ENCODE data around the gene FBXO2.
"Not testable (repeated sequence)": the region's sequence is repeated elsewhere in the genome, so short reads cannot be mapped to it uniquely, and the experiment has no call there.

The FBXO2 gene

DNA sequence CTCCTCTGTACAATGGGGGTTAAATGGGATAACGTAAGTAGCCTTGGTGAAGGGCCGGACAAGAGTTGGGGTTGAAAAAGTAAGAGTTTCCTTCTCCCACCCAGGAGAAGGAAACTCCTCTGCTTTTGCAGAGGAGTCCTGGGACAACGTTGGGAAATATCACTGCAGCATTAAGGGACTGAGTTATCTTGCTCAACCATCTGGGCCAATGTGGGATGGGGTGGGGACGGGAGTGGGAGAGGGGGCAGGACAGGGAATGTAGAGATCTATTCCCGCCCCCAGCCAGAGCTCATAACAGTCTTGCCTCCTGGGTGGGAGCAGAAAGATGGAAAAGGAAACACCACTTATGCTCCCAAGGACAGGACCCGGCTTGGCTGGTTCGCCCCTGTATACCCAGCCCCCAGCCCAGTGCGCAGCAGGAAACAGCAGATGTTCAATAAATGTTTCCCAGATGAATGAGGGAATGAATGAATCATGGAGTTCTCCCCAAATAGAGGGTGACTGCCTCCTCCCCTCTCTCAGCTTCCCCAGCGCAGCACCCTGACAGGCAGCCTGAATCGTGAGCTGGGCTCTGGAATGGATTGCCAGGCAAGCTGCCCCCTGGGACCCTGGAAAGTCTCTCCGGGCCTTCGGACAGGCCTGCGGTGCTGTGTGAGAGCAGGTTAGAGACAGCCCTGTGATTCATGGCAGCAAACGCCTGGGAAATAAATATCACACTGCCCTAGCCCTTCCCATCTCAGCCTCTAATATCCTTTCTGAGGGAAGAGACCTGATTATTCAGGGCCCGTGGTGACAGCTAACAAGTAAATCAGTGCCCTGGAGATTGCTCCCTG is 24.8 kb downstream of the FBXO2 start:
- no peak for DNase-seq (ENCODE audit: low spot score)

DNA sequence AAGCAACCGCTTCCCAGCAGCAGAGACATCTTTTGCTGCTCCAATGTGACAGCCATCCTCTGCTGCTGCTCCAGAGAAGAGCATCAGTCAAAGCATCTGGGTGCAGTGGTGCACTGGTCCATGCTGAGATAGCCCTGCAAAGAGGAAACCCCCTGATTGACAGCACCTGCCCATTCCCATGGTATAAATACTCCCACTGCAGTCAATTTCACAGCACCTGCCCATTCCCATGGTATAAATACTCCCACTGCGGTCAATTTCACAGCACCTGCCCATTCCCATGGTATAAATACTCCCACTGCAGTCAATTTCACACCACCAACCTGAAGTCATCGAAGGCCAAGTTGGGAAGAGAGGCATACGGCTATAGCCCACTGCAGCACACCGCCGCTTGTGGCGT is 25.5 kb downstream of the FBXO2 start:
- no peak for DNase-seq (ENCODE audit: low spot score)

GRCh38 chr1:11626551-11626950 is 27.7 kb downstream of the FBXO2 start:
- DNase-seq (ENCODE audit: low spot score) = no peak

- no peak for DNase-seq (ENCODE audit: low spot score)
Measured at GRCh38 chr1:11623702-11624101, 30.5 kb downstream of the FBXO2 start.

DNA sequence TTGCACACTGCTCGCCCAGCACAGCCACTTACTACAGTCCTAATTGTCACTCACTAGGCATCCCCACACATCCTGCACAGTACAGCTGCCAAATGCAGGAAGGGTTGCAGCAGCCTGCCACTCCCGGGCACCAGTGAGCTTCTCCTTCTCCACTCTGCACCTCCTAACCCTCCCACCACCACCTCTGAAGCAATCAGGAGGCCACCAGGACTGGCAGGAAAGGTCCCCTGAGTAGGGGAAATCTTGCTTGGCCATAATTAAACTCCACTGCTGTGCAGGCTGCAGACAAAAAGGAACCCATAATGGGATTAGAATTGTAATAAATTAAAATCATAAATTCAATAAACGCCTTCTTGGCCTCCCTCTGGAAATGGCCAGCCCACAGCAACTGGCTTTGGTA is 31.8 kb downstream of the FBXO2 start:
- no peak for DNase-seq (ENCODE audit: low spot score)

DNA sequence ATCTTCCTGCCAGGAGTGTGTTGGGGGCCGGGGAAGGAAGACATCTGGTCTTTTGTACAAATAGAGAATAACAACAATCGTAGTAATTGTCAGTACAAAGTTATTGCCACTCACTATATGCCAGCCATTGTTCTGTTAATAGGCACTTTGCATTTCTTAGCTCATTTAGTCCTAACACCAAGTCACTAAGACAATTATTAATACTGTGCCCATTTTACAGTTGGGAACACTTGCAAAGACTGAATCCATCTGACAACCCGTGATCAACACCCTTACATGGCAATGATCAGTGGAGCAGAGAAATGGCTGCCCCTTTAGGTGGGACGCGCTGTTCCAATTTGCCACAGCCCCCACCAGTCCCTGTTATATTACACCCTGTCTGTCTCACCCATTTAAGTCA is 33.3 kb downstream of the FBXO2 start:
- DNase-seq (ENCODE audit: low spot score) = no peak

DNA sequence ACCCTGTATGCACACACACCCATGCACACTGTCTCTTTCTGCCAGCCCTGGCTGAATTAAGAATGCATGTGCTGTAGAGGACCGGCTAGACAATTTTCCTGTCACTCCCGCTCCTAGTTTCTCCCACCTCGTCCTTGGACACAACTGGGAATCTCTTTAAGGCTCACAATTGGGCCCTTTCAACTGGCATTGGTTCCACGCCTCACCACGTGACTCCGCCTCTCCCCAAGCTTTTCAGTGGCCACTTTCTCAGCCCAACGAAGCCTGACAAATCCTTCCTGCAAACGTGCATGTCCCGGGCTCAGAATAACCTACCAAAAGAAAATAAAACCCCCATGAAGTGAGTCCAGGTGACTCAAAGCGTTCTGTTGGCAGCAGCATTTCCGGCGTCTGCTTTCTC is 33.8 kb downstream of the FBXO2 start:
- no peak for DNase-seq (ENCODE audit: low spot score)

GRCh38 chr1:11617741-11618140 is 36.5 kb downstream of the FBXO2 start:
- no peak for DNase-seq (ENCODE audit: low spot score)

GRCh38 chr1:11617314-11617713 is 36.9 kb downstream of the FBXO2 start:
- DNase-seq (ENCODE audit: low spot score) = no peak

DNA sequence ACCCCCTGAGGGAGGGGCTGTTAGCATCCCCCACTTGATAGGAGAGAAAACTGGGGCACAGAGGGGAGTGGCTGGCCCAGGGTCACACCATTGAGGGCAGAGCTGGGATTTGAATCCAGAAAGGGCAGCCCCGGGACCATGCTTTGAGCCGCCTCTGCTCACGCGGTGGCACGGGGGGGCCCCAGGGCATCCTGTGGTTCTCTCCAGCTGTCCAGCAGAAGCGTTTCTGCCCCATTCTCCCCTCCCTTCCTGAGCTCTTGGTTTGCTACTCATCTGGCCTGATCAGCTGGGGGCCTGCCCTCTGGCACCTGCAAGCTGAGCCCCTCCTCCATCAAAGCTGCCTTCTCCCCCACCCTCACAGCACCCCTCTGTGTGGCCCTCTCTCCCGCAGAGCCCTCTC is 37.5 kb downstream of the FBXO2 start:
- DNase-seq (ENCODE audit: low spot score) = no peak

DNA sequence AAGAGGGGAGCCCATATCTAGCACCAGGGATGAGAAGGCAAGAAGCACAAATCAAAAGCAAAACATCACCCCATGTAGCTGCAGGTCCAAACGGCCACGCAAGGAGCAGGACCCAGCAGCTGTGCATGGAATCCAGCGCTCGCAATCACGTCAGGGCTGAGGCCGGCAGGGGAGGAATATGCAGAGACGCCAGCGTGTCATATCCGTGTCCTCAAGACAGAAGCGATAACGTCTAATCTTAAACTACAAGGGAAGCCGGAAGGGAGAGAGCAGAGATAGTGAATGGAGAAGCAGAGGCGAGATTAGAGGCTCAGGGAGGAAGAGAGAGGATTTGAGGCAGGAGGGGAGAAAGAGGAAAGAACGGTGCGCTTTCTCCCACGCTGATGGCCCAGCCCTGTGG is 39.1 kb downstream of the FBXO2 start:
- DNase-seq (ENCODE audit: low spot score) = no peak

DNA sequence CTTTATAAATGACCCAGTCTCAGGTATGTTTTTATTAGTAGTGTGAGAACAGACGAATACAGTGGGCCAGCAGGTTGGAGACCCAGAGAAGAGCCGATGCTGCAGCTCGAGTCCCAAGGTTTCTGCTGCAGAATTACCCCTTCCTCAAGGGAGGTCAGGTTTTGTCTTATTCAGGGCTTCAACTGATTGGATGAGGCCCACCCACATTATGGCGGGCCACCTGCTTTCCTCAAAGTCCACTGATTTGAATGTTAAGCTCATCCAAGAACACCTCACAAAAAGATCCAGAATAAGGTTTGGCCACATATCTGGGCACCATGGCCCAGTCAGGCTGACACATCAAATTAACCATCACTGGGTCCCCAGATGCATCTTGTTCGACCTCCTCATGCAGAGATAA is 40.9 kb downstream of the FBXO2 start:
- no peak for DNase-seq (ENCODE audit: low spot score)

DNA sequence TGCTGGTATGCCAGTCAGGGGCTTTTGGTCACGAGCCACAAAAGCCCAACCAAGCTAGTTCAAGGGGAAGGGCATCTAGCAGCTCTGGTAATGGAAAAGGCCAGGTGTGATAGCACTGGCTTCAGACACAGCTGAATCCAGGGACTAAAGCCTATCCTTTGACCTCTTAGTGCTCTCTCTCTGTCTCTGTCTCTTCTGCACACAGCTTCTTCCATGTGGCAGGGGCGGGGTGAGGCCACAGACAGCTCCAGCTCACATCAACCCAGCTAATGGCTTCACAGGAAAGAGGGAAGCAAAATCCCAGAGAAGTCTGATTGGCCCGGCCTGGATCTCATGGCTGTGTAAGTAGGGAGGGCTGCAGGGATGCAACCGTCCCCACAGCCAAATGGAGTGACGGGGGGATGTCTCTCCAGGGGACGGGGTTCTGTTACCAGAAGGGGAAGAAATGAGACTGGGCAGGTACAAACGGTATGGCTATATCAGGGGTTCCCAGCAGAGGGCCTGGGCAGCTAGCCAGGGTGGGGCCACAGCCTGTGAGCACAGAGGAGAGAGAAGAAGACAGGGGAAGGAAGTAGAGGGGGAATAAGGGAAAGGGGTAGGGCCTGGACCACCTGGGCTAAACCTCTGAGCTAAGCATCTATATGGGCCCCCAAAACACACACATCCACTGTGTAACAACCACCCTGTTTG is 42.4 kb downstream of the FBXO2 start:
- DNase-seq (ENCODE audit: low spot score) = no peak

GRCh38 chr1:11610629-11611180 is 43.5 kb downstream of the FBXO2 start:
- DNase-seq (ENCODE audit: low spot score) = no peak

DNA sequence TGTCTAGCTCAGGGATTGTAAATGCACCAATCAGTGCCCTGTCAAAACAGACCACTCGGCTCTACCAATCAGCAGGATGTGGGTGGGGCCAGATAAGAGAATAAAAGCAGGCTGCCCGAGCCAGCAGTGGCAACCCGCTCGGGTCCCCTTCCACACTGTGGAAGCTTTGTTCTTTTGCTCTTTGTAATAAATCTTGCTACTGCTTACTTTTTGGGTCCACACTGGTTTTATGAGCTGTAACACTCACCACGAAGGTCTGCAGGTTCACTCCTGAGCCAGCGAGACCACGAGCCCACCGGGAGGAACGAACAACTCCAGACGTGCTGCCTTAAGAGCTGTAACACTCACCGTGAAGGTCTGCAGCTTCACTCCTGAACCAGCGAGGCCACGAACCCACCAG is 44.9 kb downstream of the FBXO2 start:
- not testable (repeated sequence) for DNase-seq (ENCODE audit: low spot score)

- not testable (repeated sequence) for DNase-seq (ENCODE audit: low spot score)
Measured at GRCh38 chr1:11608596-11609130, 45.6 kb downstream of the FBXO2 start.

GRCh38 chr1:11606775-11607174 is 47.5 kb downstream of the FBXO2 start:
- no peak for DNase-seq (ENCODE audit: low spot score)

- DNase-seq (ENCODE audit: low spot score) = no peak
Measured at GRCh38 chr1:11602981-11603380, 51.2 kb downstream of the FBXO2 start.

GRCh38 chr1:11602424-11602823 is 51.8 kb downstream of the FBXO2 start:
- DNase-seq (ENCODE audit: low spot score) = peak; percentile 57

DNA sequence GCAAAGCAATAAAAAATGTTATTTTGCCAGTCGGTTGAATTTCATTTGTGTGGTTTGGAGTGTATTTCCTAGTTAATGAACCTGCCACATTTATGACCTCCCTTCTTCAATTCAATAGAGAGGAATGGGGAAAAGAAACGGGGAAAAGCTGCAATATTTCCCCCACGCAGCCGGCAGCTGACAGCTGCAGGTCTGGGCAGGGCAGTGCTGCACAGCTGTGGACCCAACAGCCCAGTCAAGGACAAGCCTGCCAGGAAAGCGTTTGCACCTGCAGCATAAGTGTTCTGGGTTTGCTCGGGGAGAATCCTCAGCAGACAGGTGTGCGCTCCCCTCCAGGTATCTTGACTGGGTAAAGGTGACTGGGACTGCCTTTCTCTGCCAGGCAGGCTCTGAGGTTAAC is 53.4 kb downstream of the FBXO2 start:
- DNase-seq (ENCODE audit: low spot score) = no peak

DNA sequence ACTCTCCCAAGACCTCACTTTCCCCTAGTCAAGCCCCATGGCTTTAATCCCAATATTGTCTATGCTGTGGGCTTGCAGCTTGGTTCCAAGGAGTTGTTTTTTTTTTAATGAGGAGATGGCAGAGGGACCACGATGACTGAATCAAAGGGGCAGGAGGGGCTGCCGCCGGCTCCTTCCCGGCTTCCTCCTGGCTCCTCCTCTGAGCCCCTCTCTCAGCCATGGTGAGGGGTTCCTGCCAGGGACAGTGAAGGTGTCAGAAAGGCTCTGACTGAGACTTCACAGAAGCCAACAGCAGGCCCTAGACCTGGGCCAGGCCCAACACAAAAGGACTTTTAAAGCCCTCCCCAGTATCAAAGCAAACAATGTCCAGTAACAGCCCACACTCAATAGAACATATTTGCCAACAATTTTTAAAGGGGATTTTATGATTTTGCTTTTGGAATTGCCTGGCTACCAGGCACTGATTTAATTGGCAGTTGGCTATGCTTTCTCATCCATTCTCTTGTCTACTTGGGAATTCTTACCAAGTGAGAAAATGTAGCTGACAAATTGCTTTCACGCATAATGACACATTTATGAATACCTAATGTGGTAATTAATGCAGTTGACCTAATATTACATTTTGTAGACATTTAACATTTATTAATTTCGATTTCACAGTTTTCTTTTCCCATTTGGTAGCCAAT is 54.2 kb downstream of the FBXO2 start:
- no peak for DNase-seq (ENCODE audit: low spot score)

- DNase-seq (ENCODE audit: low spot score) = no peak
Measured at GRCh38 chr1:11598461-11598860, 55.8 kb downstream of the FBXO2 start.

All from ecto neural progenitor cell (in vitro differentiated cells).